Gastrocnemius medialis (tissue), 4 donors: ENCODE measurements around the gene PAX2. TPM values are rescaled to one million over a fixed set of nuclear protein-coding genes. Genes with fewer than 3 reads are reported as not detected.

Experiments
- ATAC-seq, 2 donors: fragments of 150-250 bp; one replicate each; pipeline ENCODE4 v1.9.1; 2016
- DNase-seq, 2 donors: peaks; one replicate each; pipeline ENCODE4 v3.0.0-alpha.2; 2019
- H3K27ac ChIP-seq, 4 donors: fragments of 200-600 bp; sonication (generic); 1 replicate in 1 of 4; 2 replicates in 3 of 4; pipeline ENCODE4 v1.5.1; 2016 to 2018; ENCODE audit warnings: mild to moderate bottlenecking in 2 of 4, moderate library complexity in 1 of 4
- H3K27me3 ChIP-seq, 3 donors: fragments of 200-600 bp; sonication (generic) in 2 of 3; 1 replicate in 1 of 3; 2 replicates in 2 of 3; pipeline versions ENCODE4 v1.5.1 to v1.6.0; 2016 to 2019; ENCODE audit warnings: mild to moderate bottlenecking in 1 of 3, moderate library complexity in 1 of 3
- H3K36me3 ChIP-seq, 2 donors: fragments of 200-600 bp; sonication (generic) in 1 of 2; one replicate each; pipeline ENCODE4 v1.5.1; 2017 to 2018
- H3K4me1 ChIP-seq, 2 donors: fragments of 200-600 bp; sonication (generic) in 1 of 2; one replicate each; pipeline ENCODE4 v1.5.1; 2016 to 2017; ENCODE audit warnings: mild to moderate bottlenecking in 2 of 2
- H3K4me3 ChIP-seq, 4 donors: fragments of 200-600 bp; sonication (generic) in 3 of 4; 1 replicate in 1 of 4; 2 replicates in 3 of 4; pipeline ENCODE4 v1.5.1; 2016 to 2019; ENCODE audit warnings: mild to moderate bottlenecking in 2 of 4
- H3K9me3 ChIP-seq, 3 donors: fragments of 200-600 bp; sonication (generic) in 2 of 3; 1 replicate in 1 of 3; 2 replicates in 2 of 3; pipeline ENCODE4 v1.5.1; 2016 to 2019
- CTCF ChIP-seq, 5 experiments: fragments of 450-650 bp in 3 of 5; fragments of 200-600 bp in 2 of 5; sonication (generic) in 2 of 5; IDR thresholded peaks in 4 of 5; conservative IDR thresholded peaks in 1 of 5; 1 replicate in 4 of 5; 2 replicates in 1 of 5; pipeline ENCODE4 v1.5.1; 2016 to 2019; ENCODE audit warnings: antibody characterized with exemption in 5 of 5, mild to moderate bottlenecking in 3 of 5, moderate library complexity in 3 of 5
- POLR2A ChIP-seq, 2 donors: fragments of 450-650 bp; IDR thresholded peaks; one replicate each; pipeline ENCODE4 v1.6.1; 2017; ENCODE audit warnings: antibody characterized with exemption in 2 of 2, mild to moderate bottlenecking in 2 of 2, moderate library complexity in 2 of 2
- in situ Hi-C, 4 donors: fragments of 200-750 bp; cut with MboI; loops; one replicate each; pipeline versions ENCODE4 v1.15.0 to v1.8.0; 2017; ENCODE audit warnings: low sequenced_read_pairs in 4 of 4
- intact Hi-C: fragments of 100-400 bp; cut with DNase I; formaldehyde crosslinking; loops from one replicate; pipeline ENCODE4 v1.15.1; 2023; ENCODE audit warnings: low total_unique reads
- total RNA-seq, 4 donors: library from RNA; depleted of rRNA; stranded (reverse); fragments of >200 nt; gene quantifications; one replicate each; pipeline versions ENCODE4 v1.1.0 to v1.2.3, GENCODE V29; 2016

PAX2 gene
- total RNA-seq, 4 donors from 2014 or later, result not detected

GRCh38 chr10:100873827-100874326 is 128.5 kb downstream of the PAX2 start:
- in situ Hi-C loops (no loop called here), intact Hi-C loops (loop anchor here (10.0 kb wide), 1 partner anchor 199 kb away; no protein-coding TSS in a partner anchor)
- TF ChIP-seq POLR2A (IDR thresholded peaks at IDR 0.05) (no peak), CTCF (IDR thresholded peaks at IDR 0.05 in 4 of 5, conservative IDR thresholded peaks at IDR 0.05 in 1 of 5) (no peak)
- H3K27ac ChIP-seq, result no peak overlapping the region
- no peaks in the 10 kb centered on the region for H3K36me3 ChIP-seq
- no peaks in the 10 kb centered on the region for H3K4me1 ChIP-seq
- H3K27me3 ChIP-seq, result peaks cover 0 to 13% (median 0%) of the 10 kb centered on the region in 3 donors
- DNase-seq, result no peak
- no peak overlapping the region for H3K4me3 ChIP-seq
- H3K9me3 ChIP-seq, result no peaks in the 10 kb centered on the region
- ATAC-seq, result no peak

DNA sequence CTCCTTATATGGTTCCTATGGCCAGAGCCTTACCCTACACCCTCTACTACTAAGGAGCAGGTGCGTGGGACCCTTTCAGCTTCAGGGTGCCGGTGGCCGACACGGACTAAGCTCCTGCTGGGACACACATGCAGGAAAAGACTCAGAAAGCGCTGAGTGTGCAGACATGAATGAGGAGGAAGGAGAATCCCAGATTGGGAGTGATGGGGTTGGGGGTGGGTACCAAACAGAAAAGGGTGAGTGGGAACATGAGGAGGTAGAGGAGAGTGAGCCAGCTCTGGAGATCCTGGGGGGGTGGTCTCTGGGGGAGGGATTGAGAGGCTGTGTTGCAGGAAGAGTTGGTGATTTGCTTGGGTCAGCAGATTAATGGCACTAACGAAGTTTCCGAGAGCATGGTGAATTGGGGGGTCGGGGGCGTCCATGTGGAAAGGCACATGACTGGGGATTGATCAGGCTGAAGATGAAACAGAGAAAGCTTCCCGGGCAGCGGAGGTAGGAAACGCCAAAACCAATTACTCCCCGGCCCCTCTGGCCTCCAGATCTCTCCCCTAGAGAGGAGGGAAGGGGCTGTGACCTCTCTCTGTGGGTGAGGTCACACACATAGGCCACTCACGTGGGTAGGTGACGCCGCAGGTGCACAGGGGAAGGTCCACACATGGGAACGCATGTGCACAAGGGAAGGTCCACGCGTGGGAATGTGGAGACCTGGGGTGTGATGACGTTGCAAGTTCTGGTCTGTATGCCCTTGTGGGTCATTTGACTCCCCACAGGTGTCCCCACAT is 129.5 kb downstream of the PAX2 start:
- peaks cover 0 to 16% (median 0%) of the 10 kb centered on the region in 3 donors for H3K27me3 ChIP-seq
- ATAC-seq, result no peak
- in situ Hi-C loops, result no loop called here

DNA sequence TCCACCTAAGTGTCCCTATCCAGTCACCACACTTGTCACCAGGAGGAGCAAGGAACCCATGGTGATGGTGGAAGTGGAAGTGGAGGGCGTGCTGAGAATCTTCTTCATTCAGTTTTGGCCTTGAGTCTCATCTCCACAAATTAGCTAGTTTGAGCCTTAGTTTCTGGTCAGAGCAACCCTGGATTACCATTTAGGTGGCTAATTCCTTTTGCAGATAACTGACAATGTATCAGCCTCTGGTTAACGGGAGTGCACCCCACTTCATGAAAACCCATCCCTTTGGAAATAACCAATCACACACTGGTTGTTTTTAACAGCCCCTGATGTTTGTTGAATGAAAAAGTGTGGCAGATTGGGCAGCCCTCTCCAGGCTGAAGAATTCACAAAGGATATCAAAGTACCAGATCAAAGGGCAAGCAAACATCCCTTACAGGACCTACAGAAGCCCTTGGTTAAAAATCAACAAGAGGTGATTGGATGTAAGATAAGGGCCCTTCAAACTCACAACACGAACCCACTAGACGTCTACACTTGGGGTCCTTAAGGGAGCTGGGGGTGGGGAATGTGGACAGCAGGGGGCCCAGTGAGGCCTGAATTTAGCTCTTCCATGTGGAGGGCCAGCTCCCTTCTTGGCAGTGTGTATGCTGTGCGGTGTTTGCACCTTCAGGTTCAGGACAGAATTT is 130.2 kb downstream of the PAX2 start:
- peaks cover 0 to 16% (median 0%) of the 10 kb centered on the region in 3 donors for H3K27me3 ChIP-seq
- no peak overlapping the region for H3K4me3 ChIP-seq
- no peaks in the 10 kb centered on the region for H3K36me3 ChIP-seq
- H3K4me1 ChIP-seq, result no peaks in the 10 kb centered on the region
- in situ Hi-C loops (no loop called here), intact Hi-C loops (loop anchor here (10.0 kb wide), 1 partner anchor 201 kb away; no protein-coding TSS in a partner anchor)
- no peak for ATAC-seq
- H3K27ac ChIP-seq, result no peak overlapping the region
- no peaks in the 10 kb centered on the region for H3K9me3 ChIP-seq
- TF ChIP-seq CTCF (IDR thresholded peaks at IDR 0.05 in 4 of 5, conservative IDR thresholded peaks at IDR 0.05 in 1 of 5), result no peak
- TF ChIP-seq POLR2A (IDR thresholded peaks at IDR 0.05), result no peak
- DNase-seq, result no peak

More for the DNA sequence above, 129.5 kb downstream of the PAX2 start:
- TF ChIP-seq POLR2A (IDR thresholded peaks at IDR 0.05) (no peak), CTCF (IDR thresholded peaks at IDR 0.05 in 4 of 5, conservative IDR thresholded peaks at IDR 0.05 in 1 of 5) (no peak)
- H3K4me1 ChIP-seq, result no peaks in the 10 kb centered on the region
- no peak overlapping the region for H3K4me3 ChIP-seq
- DNase-seq, result no peak
- H3K36me3 ChIP-seq, result no peaks in the 10 kb centered on the region
- intact Hi-C loops, result loop anchor here (10.0 kb wide), 1 partner anchor 200 kb away; no protein-coding TSS in a partner anchor
- no peaks in the 10 kb centered on the region for H3K9me3 ChIP-seq
- H3K27ac ChIP-seq, result no peak overlapping the region

DNA sequence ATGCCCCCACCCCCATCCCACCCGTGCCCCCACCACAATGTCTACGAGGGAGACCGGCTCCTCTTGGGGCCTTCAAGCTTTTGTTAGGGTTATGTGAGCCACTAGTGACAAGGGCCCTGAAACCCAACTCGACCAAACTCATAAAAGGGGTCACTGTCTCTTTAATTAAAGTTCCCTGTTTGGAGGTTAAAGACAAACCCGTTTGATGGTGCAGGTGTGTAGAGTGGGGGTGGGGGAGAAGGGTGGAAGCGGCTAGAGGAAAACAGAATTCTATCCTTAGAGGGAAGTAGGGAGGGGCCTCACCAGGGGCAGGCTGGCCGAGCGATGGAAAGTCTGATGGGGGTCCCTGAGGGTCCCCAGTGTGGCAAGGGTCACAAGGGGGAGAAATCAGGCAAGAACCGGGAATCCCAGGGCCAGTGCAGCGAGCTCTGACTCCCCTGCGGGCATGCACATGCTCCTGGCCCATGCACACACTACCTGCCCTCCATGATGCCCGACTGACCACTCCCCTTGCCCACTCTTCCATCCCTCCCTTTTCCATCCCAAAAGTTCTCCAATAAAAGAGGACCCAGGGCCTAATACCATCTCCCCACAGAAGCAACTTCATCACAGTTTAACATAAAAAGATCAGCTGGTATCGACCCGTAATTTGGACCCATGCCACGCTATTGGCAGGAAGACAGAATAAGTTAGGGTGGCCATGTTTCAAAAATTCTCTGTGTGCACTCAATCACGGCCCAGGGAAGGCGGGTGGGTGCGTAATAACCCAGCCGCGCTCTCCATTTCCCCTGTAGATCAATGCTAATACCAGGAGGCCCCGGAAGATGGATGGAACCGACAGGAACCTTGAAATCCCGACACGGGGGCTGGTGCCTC is 131.4 kb downstream of the PAX2 start:
- in situ Hi-C loops (no loop called here), intact Hi-C loops (loop anchor here (10.0 kb wide), 1 partner anchor 202 kb away; no protein-coding TSS in a partner anchor)
- TF ChIP-seq CTCF (IDR thresholded peaks at IDR 0.05 in 4 of 5, conservative IDR thresholded peaks at IDR 0.05 in 1 of 5), result no peak
- TF ChIP-seq POLR2A (IDR thresholded peaks at IDR 0.05), result no peak
- Histone ChIP-seq H3K27me3 (peaks cover 0 to 16% (median 0%) of the 10 kb centered on the region in 3 donors), H3K9me3 (no peaks in the 10 kb centered on the region), H3K4me1 (no peaks in the 10 kb centered on the region), H3K36me3 (no peaks in the 10 kb centered on the region), H3K4me3 (no peak overlapping the region), H3K27ac (no peak overlapping the region)
- ATAC-seq, result no peak
- DNase-seq, result no peak
